ENCODE data around the gene PLAC1. TPM values are rescaled to one million over a fixed set of nuclear protein-coding genes. Genes with fewer than 3 reads are reported as not detected.

The PLAC1 gene
- total RNA-seq, 1 experiment from 2014 or later: 0.91 TPM

GRCh38 chrX:134541906-134542305 lies 116.4 kb downstream of the PLAC1 start:
- H3K36me3 Mint-ChIP-seq (ENCODE audit: insufficient read depth, unreplicated experiment): no peaks in the 10 kb centered on the region
- H3K4me3 Mint-ChIP-seq (ENCODE audit: unreplicated experiment): no peak overlapping the region
- ChIA-PET POLR2A (interaction anchor here (0.9 to 1.0 kb wide), 2 partner anchors 14 to 16 kb away, joined by 3 to 5 read pairs; no protein-coding TSS in a partner anchor), CTCF (interaction anchor here (1.0 to 1.2 kb wide), 2 partner anchors 11 to 238 kb away, joined by 3 to 5 read pairs; no protein-coding TSS in a partner anchor)
- TF ChIP-seq CTCF (IDR thresholded peaks at IDR 0.05; ENCODE audit: unreplicated experiment): no peak
- peaks cover 14% of the 10 kb centered on the region for H3K27me3 Mint-ChIP-seq (ENCODE audit: insufficient read depth, unreplicated experiment)
- intact Hi-C loops (cut with micrococcal nuclease): no loop called here
- H3K4me1 Mint-ChIP-seq (ENCODE audit: insufficient read depth, unreplicated experiment): peaks cover 12% of the 10 kb centered on the region
- no peak for DNase-seq (ENCODE audit: unreplicated experiment)
- no peaks in the 10 kb centered on the region for H3K9me3 Mint-ChIP-seq (ENCODE audit: unreplicated experiment)
- H3K27ac Mint-ChIP-seq (ENCODE audit: low read depth, unreplicated experiment): no peak overlapping the region
- BruUV-seq (replicated peaks): no TSS peak

DNA sequence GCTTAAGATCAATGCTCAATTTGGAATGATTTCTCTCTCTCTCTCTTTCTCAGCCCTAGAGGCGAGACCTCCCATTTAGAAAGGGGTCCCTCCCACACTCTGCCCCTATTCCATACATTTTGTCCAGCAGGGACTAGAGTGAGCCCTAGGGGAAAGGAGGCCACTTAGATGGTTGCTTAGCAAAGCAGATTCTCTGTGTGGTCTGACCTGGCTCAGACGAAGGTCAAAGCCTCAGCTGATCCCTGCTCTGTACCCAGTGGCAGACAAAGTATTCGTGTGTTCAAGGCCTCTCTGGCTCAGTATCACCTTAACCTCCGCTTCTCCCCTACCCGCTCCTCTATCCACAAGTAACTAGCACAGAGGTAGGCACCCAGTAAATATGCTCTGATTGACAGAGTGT lies 120.0 kb downstream of the PLAC1 start:
- Mint-ChIP-seq H3K27ac (ENCODE audit: low read depth, unreplicated experiment) (no peak overlapping the region), H3K4me1 (ENCODE audit: insufficient read depth, unreplicated experiment) (peaks cover 11% of the 10 kb centered on the region), H3K27me3 (ENCODE audit: insufficient read depth, unreplicated experiment) (peaks cover 14% of the 10 kb centered on the region), H3K4me3 (ENCODE audit: unreplicated experiment) (no peak overlapping the region), H3K9me3 (ENCODE audit: unreplicated experiment) (no peaks in the 10 kb centered on the region), H3K36me3 (ENCODE audit: insufficient read depth, unreplicated experiment) (no peaks in the 10 kb centered on the region)
- ChIA-PET CTCF (no interaction called here), POLR2A (no interaction called here)
- intact Hi-C loops (cut with micrococcal nuclease): no loop called here
- no TSS peak for BruUV-seq (replicated peaks)
- DNase-seq (ENCODE audit: unreplicated experiment): no peak
- no peak for TF ChIP-seq CTCF (IDR thresholded peaks at IDR 0.05; ENCODE audit: unreplicated experiment)

GRCh38 chrX:134537179-134537955 lies 120.9 kb downstream of the PLAC1 start:
- Mint-ChIP-seq H3K9me3 (ENCODE audit: unreplicated experiment) (no peaks in the 10 kb centered on the region), H3K27me3 (ENCODE audit: insufficient read depth, unreplicated experiment) (peaks cover 14% of the 10 kb centered on the region), H3K4me1 (ENCODE audit: insufficient read depth, unreplicated experiment) (peaks cover 1% of the 10 kb centered on the region), H3K36me3 (ENCODE audit: insufficient read depth, unreplicated experiment) (no peaks in the 10 kb centered on the region), H3K4me3 (ENCODE audit: unreplicated experiment) (no peak overlapping the region), H3K27ac (ENCODE audit: low read depth, unreplicated experiment) (no peak overlapping the region)
- no TSS peak for BruUV-seq (replicated peaks)
- POLR2A ChIA-PET: interaction anchor here (0.6 kb wide), 1 partner anchor 83 kb away, joined by 3 read pairs; no protein-coding TSS in a partner anchor
- intact Hi-C loops (cut with micrococcal nuclease): no loop called here
- DNase-seq (ENCODE audit: unreplicated experiment): peak; percentile 37
- no peak for TF ChIP-seq CTCF (IDR thresholded peaks at IDR 0.05; ENCODE audit: unreplicated experiment)
- CTCF ChIA-PET: no interaction called here

- Mint-ChIP-seq H3K4me3 (ENCODE audit: unreplicated experiment) (no peak overlapping the region), H3K36me3 (ENCODE audit: insufficient read depth, unreplicated experiment) (no peaks in the 10 kb centered on the region), H3K27ac (ENCODE audit: low read depth, unreplicated experiment) (no peak overlapping the region), H3K9me3 (ENCODE audit: unreplicated experiment) (no peaks in the 10 kb centered on the region), H3K4me1 (ENCODE audit: insufficient read depth, unreplicated experiment) (no peaks in the 10 kb centered on the region), H3K27me3 (ENCODE audit: insufficient read depth, unreplicated experiment) (peaks cover 12% of the 10 kb centered on the region)
- no peak for TF ChIP-seq CTCF (IDR thresholded peaks at IDR 0.05; ENCODE audit: unreplicated experiment)
- DNase-seq (ENCODE audit: unreplicated experiment): no peak
- no TSS peak for BruUV-seq (replicated peaks)
- POLR2A ChIA-PET: no interaction called here
- intact Hi-C loops (cut with micrococcal nuclease): no loop called here
- CTCF ChIA-PET: interaction anchor here (0.6 kb wide), 1 partner anchor 248 kb away, joined by 4 read pairs; no protein-coding TSS in a partner anchor
These were observed 124.3 kb downstream of the PLAC1 start for GRCh38 chrX:134533952-134534351.

Measured in MCF 10A (cell line).